CD4-positive, alpha-beta T cell treated with Interleukin-17A for 4 hours (primary cell): ENCODE data around the gene SNHG17.
"Not testable (repeated sequence)": the region's sequence is repeated elsewhere in the genome, so short reads cannot be mapped to it uniquely, and the experiment has no call there.

ENCODE experiments used
- DNase-seq: peaks from one replicate; pipeline ENCODE4 v3.0.0-alpha.2; 2020; ENCODE audit warnings: mixed read lengths

The SNHG17 gene

DNA sequence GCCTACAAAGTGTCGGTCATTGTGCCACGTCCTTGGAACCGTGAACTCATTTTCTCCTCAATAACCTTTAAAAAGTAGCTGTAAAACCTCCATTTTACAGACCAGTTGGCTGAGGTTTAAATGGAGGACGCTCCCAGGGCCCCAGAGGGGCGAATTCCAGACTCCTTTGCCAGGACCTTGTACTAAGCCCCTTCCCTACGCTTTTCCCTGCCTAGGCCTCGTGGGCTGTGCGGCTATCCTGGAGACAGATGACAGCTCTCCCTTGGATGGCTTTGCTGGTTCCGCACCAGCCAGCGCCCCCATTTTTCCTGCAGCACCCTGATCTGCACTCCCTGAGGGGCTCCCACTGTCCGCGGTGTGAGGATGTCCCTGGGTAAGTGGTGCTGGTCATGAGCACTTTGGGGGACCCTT is 12.1 kb upstream of the SNHG17 start:
- no peak for DNase-seq

- DNase-seq = peak; percentile 96
Measured at GRCh38 chr20:38446441-38447209, 11.5 kb upstream of the SNHG17 start.

GRCh38 chr20:38445901-38446425 is 10.8 kb upstream of the SNHG17 start:
- no peak for DNase-seq

DNA sequence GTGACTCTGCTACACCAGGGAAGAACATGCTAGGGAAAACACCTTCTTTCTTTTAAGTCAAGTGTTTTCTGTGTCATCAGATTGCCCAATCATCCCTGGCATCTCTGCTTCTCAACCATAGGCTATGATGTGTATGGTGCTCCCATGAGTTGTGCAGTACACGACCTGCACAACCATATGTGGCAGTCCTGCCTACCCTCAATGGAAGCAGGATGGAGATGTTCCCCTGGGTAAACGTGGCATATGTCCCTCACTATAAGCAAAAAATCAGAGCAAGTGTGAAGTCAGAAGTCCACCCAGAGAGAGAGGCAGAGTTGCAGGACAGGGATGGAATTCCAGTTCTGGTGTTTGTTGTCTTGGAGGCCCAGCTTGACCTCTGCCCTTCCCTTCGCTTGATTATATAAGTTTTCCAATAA is 10.3 kb upstream of the SNHG17 start:
- no peak for DNase-seq

GRCh38 chr20:38441916-38442315 is 6.8 kb upstream of the SNHG17 start:
- no peak for DNase-seq

- not testable (repeated sequence) for DNase-seq
Measured at GRCh38 chr20:38441110-38441509, 6.0 kb upstream of the SNHG17 start.

GRCh38 chr20:38437796-38438195 is 2.7 kb upstream of the SNHG17 start:
- no peak for DNase-seq

DNA sequence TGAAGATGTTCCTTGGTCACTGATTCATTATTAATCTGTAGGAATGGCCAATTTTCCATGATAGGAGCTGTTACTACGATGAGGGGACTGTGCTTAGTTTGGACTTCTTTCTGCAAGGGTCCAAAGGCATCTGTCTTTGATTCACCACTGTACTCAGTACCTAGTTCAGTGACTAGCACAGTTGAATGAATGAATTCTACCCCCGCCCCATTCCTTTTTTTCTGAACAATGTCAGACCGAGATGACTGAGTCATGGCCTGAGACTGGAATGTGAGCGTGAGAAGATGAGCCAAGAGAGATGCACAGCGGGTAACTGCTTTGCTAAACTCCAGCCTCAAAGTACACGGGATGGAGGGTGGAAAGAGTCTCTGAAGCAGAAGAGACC is 419 bp upstream of the SNHG17 start:
- no peak for DNase-seq

GRCh38 chr20:38434301-38434741 is 807 bp downstream of the SNHG17 start:
- DNase-seq = peak; percentile 27

- DNase-seq = no peak
Measured at GRCh38 chr20:38433304-38433972, 1.7 kb downstream of the SNHG17 start.

GRCh38 chr20:38432870-38433269 is 2.3 kb downstream of the SNHG17 start:
- DNase-seq = not testable (repeated sequence)

GRCh38 chr20:38432292-38432691 is 2.8 kb downstream of the SNHG17 start:
- DNase-seq = no peak

DNA sequence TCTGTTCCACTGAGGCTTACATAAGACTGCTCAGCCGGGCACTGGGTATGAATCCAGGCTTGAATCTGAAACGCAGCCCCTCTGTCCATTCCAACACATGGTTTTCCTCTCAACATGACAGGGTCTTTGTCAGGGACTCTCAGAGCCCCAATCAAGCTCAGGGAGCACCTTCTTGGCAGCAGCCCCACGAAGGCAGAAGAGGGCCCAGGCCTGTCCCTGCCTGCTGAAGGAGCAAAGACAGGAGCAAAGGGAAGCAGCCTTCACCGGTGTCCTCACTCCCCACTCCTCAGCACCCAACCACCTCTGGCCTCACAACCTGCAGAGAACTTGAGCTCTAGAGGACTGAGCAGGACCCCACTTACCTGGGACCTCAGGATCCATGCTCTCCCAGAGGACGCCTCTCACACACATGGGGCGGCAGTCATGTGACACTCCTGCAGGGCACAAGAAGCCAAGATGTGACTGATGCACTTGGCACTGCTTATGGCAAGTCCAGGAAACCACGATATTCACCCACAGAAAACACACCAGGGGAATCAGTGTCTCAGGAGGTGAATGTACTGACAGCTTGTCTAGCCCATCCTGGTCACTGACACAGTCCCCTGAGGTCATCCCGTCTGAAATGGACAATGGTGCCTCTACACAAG is 4.3 kb downstream of the SNHG17 start:
- no peak for DNase-seq

GRCh38 chr20:38429301-38429700 is 5.8 kb downstream of the SNHG17 start:
- no peak for DNase-seq

GRCh38 chr20:38428800-38429199 is 6.3 kb downstream of the SNHG17 start:
- no peak for DNase-seq

DNA sequence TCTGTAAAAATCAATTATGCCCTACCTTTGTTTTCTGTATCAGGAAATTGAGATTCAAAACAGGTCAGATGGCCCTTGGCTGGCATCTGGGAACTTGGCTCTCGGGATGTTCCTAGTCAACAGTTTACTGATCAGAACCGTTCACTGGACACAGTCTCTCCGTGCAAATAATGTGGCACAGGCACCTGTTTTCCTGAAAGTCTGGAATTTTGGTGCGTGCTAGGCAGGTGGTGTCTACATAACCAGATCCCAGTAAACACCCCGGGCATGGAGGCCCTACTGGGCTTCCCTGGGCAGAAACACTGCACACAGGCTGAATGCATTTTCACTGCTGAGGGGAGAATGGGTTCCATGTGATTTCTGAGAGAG is 7.5 kb downstream of the SNHG17 start:
- no peak for DNase-seq

GRCh38 chr20:38426006-38426897 is 8.9 kb downstream of the SNHG17 start:
- DNase-seq = no peak

- no peak for DNase-seq
Measured at GRCh38 chr20:38424401-38424800, 10.7 kb downstream of the SNHG17 start.

- no peak for DNase-seq
Measured at GRCh38 chr20:38423541-38423940, 11.6 kb downstream of the SNHG17 start.

- no peak for DNase-seq
Measured at GRCh38 chr20:38421915-38422314, 13.2 kb downstream of the SNHG17 start.

DNA sequence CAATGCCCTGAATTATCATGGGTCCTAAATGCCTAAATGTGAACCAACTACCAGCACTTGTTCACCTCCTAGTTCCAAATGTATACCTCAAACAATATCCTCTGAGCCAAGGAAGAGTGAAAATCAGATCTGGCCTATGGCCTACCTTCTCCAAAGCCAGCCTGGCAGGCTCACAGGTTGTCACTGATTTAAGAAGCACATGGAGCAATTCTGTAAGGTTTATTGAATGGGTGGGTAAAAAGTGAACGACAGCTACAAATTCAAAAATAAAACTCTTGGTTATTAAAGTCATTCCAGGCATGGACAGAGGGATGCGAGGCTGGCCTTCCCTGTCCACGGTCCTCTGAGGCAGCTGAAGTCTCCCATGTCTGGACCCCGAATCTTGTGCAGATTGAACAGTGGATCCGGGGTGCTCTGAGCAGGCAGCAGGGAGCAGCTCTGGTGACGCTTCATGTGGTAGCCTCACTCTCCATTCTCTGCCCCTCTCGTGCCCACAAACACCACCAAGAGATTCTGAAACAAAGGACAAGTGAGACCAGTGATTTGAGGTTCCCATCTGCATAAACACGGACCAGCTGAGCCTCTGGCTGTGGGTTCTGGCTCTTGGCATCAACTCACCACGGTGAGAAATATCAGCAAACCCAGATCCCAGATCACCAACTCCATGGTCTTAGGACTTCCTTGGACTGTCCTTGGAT is 14.6 kb downstream of the SNHG17 start:
- DNase-seq = no peak
